NCI-H1048 (cell line): ENCODE results near the gene PRKAG2.
"Not testable (repeated sequence)": the region's sequence is repeated elsewhere in the genome, so short reads cannot be mapped to it uniquely, and the experiment has no call there.

Source experiments
- DNase-seq: peaks from one replicate; lab custom pipeline; 2025; lab: John Stamatoyannopoulos, UW

PRKAG2 gene

GRCh38 chr7:151767557-151767956 lies 109.4 kb downstream of the PRKAG2 start:
- no peak for DNase-seq

- DNase-seq = no peak
Observed at GRCh38 chr7:151764056-151764920, 112.6 kb downstream of the PRKAG2 start.

GRCh38 chr7:151763420-151763984 lies 113.4 kb downstream of the PRKAG2 start:
- DNase-seq = no peak

GRCh38 chr7:151762583-151763245 lies 114.2 kb downstream of the PRKAG2 start:
- no peak for DNase-seq

- DNase-seq = no peak
Observed at GRCh38 chr7:151761957-151762356, 115.0 kb downstream of the PRKAG2 start.

- DNase-seq = no peak
Observed at GRCh38 chr7:151761231-151761630, 115.7 kb downstream of the PRKAG2 start.

- peak; percentile 35 for DNase-seq
Observed at GRCh38 chr7:151759591-151760042, 117.3 kb downstream of the PRKAG2 start.

- no peak for DNase-seq
Observed at GRCh38 chr7:151758622-151759540, 118.0 kb downstream of the PRKAG2 start.

GRCh38 chr7:151757274-151757673 lies 119.6 kb downstream of the PRKAG2 start:
- DNase-seq = no peak

GRCh38 chr7:151756866-151757265 lies 120.0 kb downstream of the PRKAG2 start:
- DNase-seq = no peak

- no peak for DNase-seq
Observed at GRCh38 chr7:151756076-151756731, 120.7 kb downstream of the PRKAG2 start.

- no peak for DNase-seq
Observed at GRCh38 chr7:151755131-151755801, 121.6 kb downstream of the PRKAG2 start.

GRCh38 chr7:151754688-151755130 lies 122.2 kb downstream of the PRKAG2 start:
- DNase-seq = no peak

GRCh38 chr7:151754142-151754590 lies 122.7 kb downstream of the PRKAG2 start:
- no peak for DNase-seq

GRCh38 chr7:151752816-151753595 lies 123.9 kb downstream of the PRKAG2 start:
- no peak for DNase-seq

GRCh38 chr7:151752037-151752436 lies 124.9 kb downstream of the PRKAG2 start:
- DNase-seq = no peak

- DNase-seq = no peak
Observed at GRCh38 chr7:151748733-151749132, 128.2 kb downstream of the PRKAG2 start.

GRCh38 chr7:151748021-151748420 lies 128.9 kb downstream of the PRKAG2 start:
- not testable (repeated sequence) for DNase-seq

- DNase-seq = no peak
Observed at GRCh38 chr7:151745706-151746105, 131.2 kb downstream of the PRKAG2 start.
